GM12865 (cell line): ENCODE results near the gene OVOL3.

Experiments
- DNase-seq: peaks from one replicate; pipeline ENCODE4 v3.0.0; 2010; ENCODE audit warnings: low read depth
- H3K4me3 ChIP-seq: 2 replicates; pipeline ENCODE4 v1.5.1; 2011; ENCODE audit warnings: mild to moderate bottlenecking, low read depth, low read length, control low read depth
- TF ChIP-seq, protein P1 (sequence below): IDR thresholded peaks from 2 replicates; pipeline ENCODE4 v1.5.1; 2011; ENCODE audit warnings: low read length, control low read depth, low read depth, inconsistent platforms; ENCODE audit not compliant: insufficient read depth; ENCODE audit errors: missing control alignments

OVOL3 gene

DNA sequence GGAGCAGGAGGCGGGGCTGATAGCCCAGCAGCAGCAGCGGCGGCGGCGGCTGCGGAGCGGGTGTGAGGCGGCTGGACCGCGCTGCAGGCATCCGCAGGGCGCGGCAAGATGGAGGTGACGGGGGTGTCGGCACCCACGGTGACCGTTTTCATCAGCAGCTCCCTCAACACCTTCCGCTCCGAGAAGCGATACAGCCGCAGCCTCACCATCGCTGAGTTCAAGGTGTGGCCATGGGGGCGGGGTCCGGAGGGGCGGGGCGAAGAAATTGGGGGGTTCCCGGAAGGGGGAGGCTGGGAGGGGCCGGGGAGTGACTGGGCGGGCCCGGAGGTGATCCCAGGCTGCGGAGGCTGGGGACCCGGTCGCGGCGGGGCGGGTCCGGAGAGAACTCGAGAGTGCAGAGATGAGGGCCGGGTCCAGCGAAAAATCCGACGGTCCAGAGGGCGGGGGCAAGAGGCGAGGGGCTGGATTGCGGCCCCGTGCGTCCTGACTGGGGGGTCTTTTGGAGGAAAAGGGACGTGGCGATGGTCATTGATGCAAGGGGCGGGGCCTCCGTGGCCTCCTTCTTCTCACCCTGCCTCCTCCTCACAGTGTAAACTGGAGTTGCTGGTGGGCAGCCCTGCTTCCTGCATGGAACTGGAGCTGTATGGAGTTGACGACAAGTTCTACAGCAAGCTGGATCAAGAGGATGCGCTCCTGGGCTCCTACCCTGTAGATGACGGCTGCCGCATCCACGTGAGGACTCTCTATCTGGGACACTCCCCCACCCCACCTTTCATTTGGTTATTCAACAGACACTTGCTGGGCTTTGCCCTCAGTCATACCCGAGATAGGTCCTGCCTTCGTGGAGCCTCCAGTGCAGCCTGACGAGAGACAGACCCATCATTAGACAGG lies 4.8 kb downstream of the OVOL3 start, which contains the start of gene TBCB:
TSS of gene TBCB (plus strand) at position 16 of the 891 bp plus-strand sequence. CDS start at position 109, 93 bp downstream.
- DNase-seq = no peak
- TF ChIP-seq, protein P1, sequence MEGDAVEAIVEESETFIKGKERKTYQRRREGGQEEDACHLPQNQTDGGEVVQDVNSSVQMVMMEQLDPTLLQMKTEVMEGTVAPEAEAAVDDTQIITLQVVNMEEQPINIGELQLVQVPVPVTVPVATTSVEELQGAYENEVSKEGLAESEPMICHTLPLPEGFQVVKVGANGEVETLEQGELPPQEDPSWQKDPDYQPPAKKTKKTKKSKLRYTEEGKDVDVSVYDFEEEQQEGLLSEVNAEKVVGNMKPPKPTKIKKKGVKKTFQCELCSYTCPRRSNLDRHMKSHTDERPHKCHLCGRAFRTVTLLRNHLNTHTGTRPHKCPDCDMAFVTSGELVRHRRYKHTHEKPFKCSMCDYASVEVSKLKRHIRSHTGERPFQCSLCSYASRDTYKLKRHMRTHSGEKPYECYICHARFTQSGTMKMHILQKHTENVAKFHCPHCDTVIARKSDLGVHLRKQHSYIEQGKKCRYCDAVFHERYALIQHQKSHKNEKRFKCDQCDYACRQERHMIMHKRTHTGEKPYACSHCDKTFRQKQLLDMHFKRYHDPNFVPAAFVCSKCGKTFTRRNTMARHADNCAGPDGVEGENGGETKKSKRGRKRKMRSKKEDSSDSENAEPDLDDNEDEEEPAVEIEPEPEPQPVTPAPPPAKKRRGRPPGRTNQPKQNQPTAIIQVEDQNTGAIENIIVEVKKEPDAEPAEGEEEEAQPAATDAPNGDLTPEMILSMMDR = no peak
- H3K4me3 ChIP-seq = peak within 1 kb of the TSS; percentile 90

DNA sequence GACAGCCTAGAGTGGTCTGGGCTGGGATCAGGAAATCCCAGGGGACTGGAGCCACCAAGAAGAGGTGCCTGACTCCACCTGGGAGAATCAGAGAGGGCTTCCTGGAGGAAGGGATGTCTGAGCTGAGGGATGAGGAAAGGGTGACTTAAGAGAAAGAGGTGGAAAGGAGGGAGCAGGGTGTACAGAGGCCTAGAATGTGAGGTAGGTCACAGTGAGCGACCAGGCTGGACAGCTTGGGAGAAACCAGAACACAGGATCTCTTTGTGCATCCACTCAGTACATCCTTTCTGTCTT lies 5.3 kb downstream of the OVOL3 start:
- peak overlapping the region; percentile 64 for H3K4me3 ChIP-seq
- TF ChIP-seq, protein P1 = no peak
- no peak for DNase-seq

DNA sequence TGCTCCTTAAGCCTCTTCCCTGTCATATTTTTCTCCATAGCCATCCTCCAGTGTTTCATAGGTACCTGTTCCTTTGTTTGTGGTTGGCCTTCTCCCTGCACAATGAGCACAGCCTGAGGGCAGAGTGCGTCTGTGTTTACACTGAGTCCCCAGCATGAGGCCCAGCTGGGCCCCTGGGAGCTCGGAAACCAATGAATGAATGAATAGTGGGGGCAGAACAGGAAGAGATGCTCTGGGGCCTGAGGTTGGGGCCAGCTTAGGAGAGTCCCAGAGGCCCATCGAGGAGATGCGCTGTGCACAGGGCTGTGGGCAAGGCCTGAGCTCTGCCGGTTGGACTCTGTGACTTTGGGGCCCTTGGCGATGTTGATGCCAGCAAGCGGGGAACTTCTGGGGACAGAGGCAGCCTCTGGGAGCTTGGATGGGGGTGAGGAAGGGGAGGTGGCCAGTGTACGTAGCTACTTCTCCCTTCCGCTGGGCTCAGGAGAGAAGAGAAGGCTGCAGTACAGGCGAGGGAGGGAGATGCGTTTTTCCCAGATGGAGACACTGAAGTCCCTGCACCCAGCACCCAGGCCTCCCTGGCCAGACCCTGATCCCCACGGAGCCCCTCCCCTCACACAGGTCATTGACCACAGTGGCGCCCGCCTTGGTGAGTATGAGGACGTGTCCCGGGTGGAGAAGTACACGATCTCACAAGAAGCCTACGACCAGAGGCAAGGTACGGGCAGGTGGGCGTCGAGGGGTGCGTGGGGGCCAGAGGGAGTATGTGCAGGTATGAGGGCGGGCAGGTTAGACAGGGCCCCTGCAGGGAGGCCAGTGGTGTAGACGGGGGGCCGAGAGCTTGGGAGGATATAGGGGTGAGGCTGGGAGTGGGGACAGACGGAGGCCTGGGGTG lies 9.4 kb downstream of the OVOL3 start:
- H3K4me3 ChIP-seq = no peak overlapping the region
- TF ChIP-seq, protein P1 = no peak
- DNase-seq = no peak

DNA sequence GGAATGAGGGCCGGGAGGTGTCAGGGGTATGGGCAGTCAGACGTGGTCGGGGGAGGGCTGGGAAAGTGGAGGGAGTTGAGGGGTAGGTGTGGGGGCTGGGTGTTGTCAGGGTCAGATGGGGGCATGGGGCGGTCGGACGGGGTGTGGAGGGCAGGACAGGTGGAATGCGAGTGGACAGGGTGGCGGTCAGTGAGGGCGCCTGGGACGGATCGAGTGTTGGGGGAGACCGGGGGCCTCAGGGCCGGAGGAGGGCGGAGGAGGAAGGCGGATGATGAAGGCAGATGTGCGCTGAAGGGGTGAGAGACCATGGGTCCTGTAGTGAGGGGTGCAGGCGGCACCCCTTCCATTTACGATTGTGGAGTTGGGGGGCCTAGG lies 10.0 kb downstream of the OVOL3 start:
- DNase-seq = no peak
- no peak overlapping the region for H3K4me3 ChIP-seq
- TF ChIP-seq, protein P1 = no peak

DNA sequence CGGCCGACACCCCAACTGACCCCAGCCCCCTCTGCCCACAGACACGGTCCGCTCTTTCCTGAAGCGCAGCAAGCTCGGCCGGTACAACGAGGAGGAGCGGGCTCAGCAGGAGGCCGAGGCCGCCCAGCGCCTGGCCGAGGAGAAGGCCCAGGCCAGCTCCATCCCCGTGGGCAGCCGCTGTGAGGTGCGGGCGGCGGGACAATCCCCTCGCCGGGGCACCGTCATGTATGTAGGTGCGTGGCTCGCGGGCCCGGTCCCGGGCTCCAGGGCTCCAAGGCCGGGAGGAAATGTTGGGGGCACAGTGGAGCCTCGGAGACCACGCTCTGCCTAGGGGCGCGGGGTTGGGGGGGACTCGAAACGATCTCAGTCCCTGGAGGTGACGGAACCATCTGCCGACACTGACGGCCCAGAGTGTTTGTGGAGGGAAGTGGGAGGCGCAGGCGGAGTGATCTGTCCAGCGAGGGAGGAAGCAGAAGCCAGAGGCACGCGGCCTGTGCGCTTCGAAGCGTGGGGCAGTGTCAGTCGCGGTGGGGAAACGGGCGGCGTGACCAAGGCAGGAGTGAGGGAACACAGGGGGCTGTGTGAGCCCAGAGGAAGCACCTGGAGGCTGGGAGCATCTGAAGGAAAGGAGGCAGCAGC lies 10.7 kb downstream of the OVOL3 start:
- DNase-seq = no peak
- no peak overlapping the region for H3K4me3 ChIP-seq
- TF ChIP-seq, protein P1 = no peak

DNA sequence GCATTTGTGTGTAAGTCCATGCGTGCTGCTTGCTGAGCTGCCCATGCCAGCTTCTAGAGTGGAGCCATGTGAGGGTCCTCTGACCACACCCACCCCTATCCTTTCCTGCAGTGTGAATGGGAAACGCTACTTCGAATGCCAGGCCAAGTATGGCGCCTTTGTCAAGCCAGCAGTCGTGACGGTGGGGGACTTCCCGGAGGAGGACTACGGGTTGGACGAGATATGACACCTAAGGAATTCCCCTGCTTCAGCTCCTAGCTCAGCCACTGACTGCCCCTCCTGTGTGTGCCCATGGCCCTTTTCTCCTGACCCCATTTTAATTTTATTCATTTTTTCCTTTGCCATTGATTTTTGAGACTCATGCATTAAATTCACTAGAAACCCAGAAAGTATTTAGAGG lies 14.6 kb downstream of the OVOL3 start:
- TF ChIP-seq, protein P1 = no peak
- H3K4me3 ChIP-seq = no peak overlapping the region
- peak; percentile 68 for DNase-seq
